Liver (tissue), 9 donors: ENCODE data around the gene DROSHA. TPM values are rescaled to one million over a fixed set of nuclear protein-coding genes. Genes with fewer than 3 reads are reported as not detected.

ENCODE experiments used
- DNase-seq: peaks from one replicate; pipeline ENCODE4 v3.0.0-alpha.2; 2017; ENCODE audit warnings: low spot score
- H3K27ac ChIP-seq, 2 donors: one replicate each; pipeline ENCODE4 v1.7.0; 2013; ENCODE audit warnings: inconsistent platforms in 2 of 2, low read length in 2 of 2, control low read depth in 1 of 2, low read depth in 1 of 2, mild to moderate bottlenecking in 1 of 2
- H3K27me3 ChIP-seq, 4 donors: one replicate each; pipeline versions ENCODE4 v1.6.1 to v1.7.0; 2013; ENCODE audit warnings: low read length in 3 of 4, inconsistent platforms in 1 of 4, mild to moderate bottlenecking in 1 of 4, moderate library complexity in 1 of 4; ENCODE audit not compliant: control insufficient read depth in 4 of 4, insufficient read depth in 4 of 4
- H3K36me3 ChIP-seq, 4 donors: one replicate each; pipeline versions ENCODE4 v1.6.1 to v1.7.0; 2013; ENCODE audit warnings: low read length in 3 of 4, mild to moderate bottlenecking in 3 of 4, low read depth in 1 of 4, moderate library complexity in 1 of 4; ENCODE audit not compliant: control insufficient read depth in 4 of 4, insufficient read depth in 3 of 4
- H3K4me1 ChIP-seq, 4 donors: one replicate each; pipeline versions ENCODE4 v1.6.1 to v1.7.0; 2013; ENCODE audit warnings: low read length in 3 of 4, mild to moderate bottlenecking in 3 of 4, moderate library complexity in 1 of 4; ENCODE audit not compliant: control insufficient read depth in 4 of 4, insufficient read depth in 4 of 4
- H3K4me3 ChIP-seq, 3 donors: one replicate each; pipeline versions ENCODE4 v1.6.1 to v1.7.0; 2013; ENCODE audit warnings: low read length in 3 of 3, control low read depth in 1 of 3, low read depth in 1 of 3, mild to moderate bottlenecking in 1 of 3
- H3K9ac ChIP-seq, 2 donors: one replicate each; pipeline ENCODE4 v1.7.0; 2013; ENCODE audit warnings: low read length in 2 of 2, mild to moderate bottlenecking in 2 of 2, moderate library complexity in 2 of 2, control low read depth in 1 of 2, low read depth in 1 of 2
- H3K9me3 ChIP-seq, 4 donors: one replicate each; pipeline versions ENCODE4 v1.6.1 to v1.7.0; 2013; ENCODE audit warnings: low read length in 3 of 4; ENCODE audit not compliant: control insufficient read depth in 4 of 4
- ATF3 ChIP-seq: IDR thresholded peaks from 2 replicates; pipeline ENCODE4 v1.6.1; 2016; ENCODE audit warnings: antibody characterized with exemption
- EGR1 ChIP-seq, 2 donors: IDR thresholded peaks; 2 replicates each; pipeline ENCODE4 v1.6.1; 2016 to 2018; ENCODE audit warnings: antibody characterized with exemption in 2 of 2, low read depth in 2 of 2
- FOXA1 ChIP-seq: IDR thresholded peaks from 2 replicates; pipeline ENCODE4 v1.6.1; 2016; ENCODE audit warnings: antibody characterized with exemption
- FOXA2 ChIP-seq: IDR thresholded peaks from 2 replicates; pipeline ENCODE4 v1.6.1; 2016; ENCODE audit warnings: antibody characterized with exemption
- GABPA ChIP-seq, 2 donors: IDR thresholded peaks in 1 of 2; conservative IDR thresholded peaks in 1 of 2; 2 replicates each; pipeline ENCODE4 v1.6.1; 2016; ENCODE audit warnings: antibody characterized with exemption in 2 of 2, mild to moderate bottlenecking in 1 of 2, moderate library complexity in 1 of 2
- HNF4A ChIP-seq, 2 donors: conservative IDR thresholded peaks; 2 replicates each; pipeline ENCODE4 v1.6.1; 2016; ENCODE audit warnings: antibody characterized with exemption in 2 of 2, mild to moderate bottlenecking in 2 of 2
- HNF4G ChIP-seq: IDR thresholded peaks from 2 replicates; pipeline ENCODE4 v1.6.1; 2016; ENCODE audit warnings: antibody characterized with exemption
- JUND ChIP-seq, 2 donors: IDR thresholded peaks; 2 replicates each; pipeline ENCODE4 v1.6.1; 2016; ENCODE audit warnings: antibody characterized with exemption in 2 of 2
- MAX ChIP-seq: IDR thresholded peaks from 2 replicates; pipeline ENCODE4 v1.6.1; 2016; ENCODE audit warnings: antibody characterized with exemption
- NR2F2 ChIP-seq: IDR thresholded peaks from 2 replicates; pipeline ENCODE4 v1.6.1; 2016; ENCODE audit warnings: antibody characterized with exemption
- RAD21 ChIP-seq, 2 donors: IDR thresholded peaks; 2 replicates each; pipeline ENCODE4 v1.6.1; 2016; ENCODE audit warnings: antibody characterized with exemption in 2 of 2, mild to moderate bottlenecking in 2 of 2
- REST ChIP-seq: IDR thresholded peaks from 2 replicates; pipeline ENCODE4 v1.6.1; 2016; ENCODE audit warnings: antibody characterized with exemption, mild to moderate bottlenecking
- RXRA ChIP-seq, 2 donors: IDR thresholded peaks; 2 replicates each; pipeline ENCODE4 v1.6.1; 2017 to 2018; ENCODE audit warnings: antibody characterized with exemption in 2 of 2, mild to moderate bottlenecking in 1 of 2
- SP1 ChIP-seq: IDR thresholded peaks from 2 replicates; pipeline ENCODE4 v1.6.1; 2018; ENCODE audit warnings: antibody characterized with exemption, mild to moderate bottlenecking
- TAF1 ChIP-seq: conservative IDR thresholded peaks from 2 replicates; pipeline ENCODE4 v1.6.1; 2016; ENCODE audit warnings: antibody characterized with exemption, mild to moderate bottlenecking
- YY1 ChIP-seq: IDR thresholded peaks from 2 replicates; pipeline ENCODE4 v1.6.1; 2016; ENCODE audit warnings: antibody characterized with exemption, mild to moderate bottlenecking
- ZBTB33 ChIP-seq: IDR thresholded peaks from 2 replicates; pipeline ENCODE4 v1.6.1; 2016; ENCODE audit warnings: antibody characterized with exemption
- WGBS: extraction: QIAGEN DNeasy Blood & Tissue Kit; methylation state at CpG from one replicate; pipeline ENCODE4 v1.1.7; 2013; 5-methylcytosine and 5-hydroxymethylcytosine counted together
- polyA plus RNA-seq, 2 donors: library from polyadenylated mRNA; stranded (reverse) in 1 of 2; unstranded in 1 of 2; fragments of 200-250 nt in 1 of 2; fragments of >200 nt in 1 of 2; fragmentation: Nextera tagmentation in 1 of 2; extraction: Ambion mirVana in 1 of 2; gene quantifications; one replicate each; pipeline versions ENCODE4 v1.2.1 to v1.2.3, GENCODE V29; 2013 to 2015
- total RNA-seq, 2 donors: library from RNA; depleted of rRNA; stranded (reverse); fragments of >200 nt; gene quantifications; one replicate each; pipeline ENCODE4 v1.2.3, GENCODE V29; 2014
- donor health status: healthy.
- donor health status: healthy.
- donor health status: healthy.
- donor health status: healthy.
- donor health status: healthy.

The DROSHA gene
- total and polyA plus RNA-seq, 4 donors = 8.2 to 25.4 (median 15.4) TPM

GRCh38 chr5:31433229-31433628 lies 98.7 kb downstream of the DROSHA start:
- Histone ChIP-seq H3K4me3 (no peak overlapping the region), H3K27ac (no peak overlapping the region), H3K9ac (no peak overlapping the region), H3K27me3 (no peaks in the 10 kb centered on the region), H3K36me3 (peaks cover 4 to 19% (median 15%) of the 10 kb centered on the region in 4 donors), H3K4me1 (no peaks in the 10 kb centered on the region), H3K9me3 (no peaks in the 10 kb centered on the region)
- TF ChIP-seq RXRA (IDR thresholded peaks at IDR 0.05) (no peak), ATF3 (no peak), MAX (no peak), GABPA (IDR thresholded peaks at IDR 0.05 in 1 of 2, conservative IDR thresholded peaks at IDR 0.05 in 1 of 2) (no peak), TAF1 (no peak), JUND (IDR thresholded peaks at IDR 0.05) (no peak), HNF4G (no peak), EGR1 (IDR thresholded peaks at IDR 0.05; ENCODE audit: low read depth in 2 of 2) (no peak), FOXA2 (no peak), HNF4A (conservative IDR thresholded peaks at IDR 0.05) (no peak), FOXA1 (no peak), REST (no peak), SP1 (no peak), YY1 (no peak)
- 97% methylated on average over 3 of the region's 3 CpGs for WGBS
- DNase-seq = no peak

GRCh38 chr5:31427724-31428309 lies 104.1 kb downstream of the DROSHA start:
- Histone ChIP-seq H3K4me1 (no peaks in the 10 kb centered on the region), H3K36me3 (peaks cover 1 to 21% (median 6%) of the 10 kb centered on the region in 4 donors), H3K9me3 (no peaks in the 10 kb centered on the region), H3K4me3 (no peak overlapping the region), H3K9ac (no peak overlapping the region), H3K27me3 (no peaks in the 10 kb centered on the region), H3K27ac (no peak overlapping the region)
- no peak for DNase-seq
- TF ChIP-seq EGR1 (IDR thresholded peaks at IDR 0.05; ENCODE audit: low read depth in 2 of 2) (no peak), ZBTB33 (no peak), TAF1 (no peak), HNF4A (conservative IDR thresholded peaks at IDR 0.05) (no peak), ATF3 (no peak), RAD21 (IDR thresholded peaks at IDR 0.05) (no peak), REST (no peak), JUND (IDR thresholded peaks at IDR 0.05) (no peak), FOXA1 (no peak), RXRA (IDR thresholded peaks at IDR 0.05) (no peak), NR2F2 (no peak), SP1 (no peak), FOXA2 (no peak), YY1 (no peak), GABPA (IDR thresholded peaks at IDR 0.05 in 1 of 2, conservative IDR thresholded peaks at IDR 0.05 in 1 of 2) (no peak), HNF4G (no peak)
- 87% methylated on average over 1 of the region's 1 CpG for WGBS
